ENCODE data around the gene DNAJC3.

DNA sequence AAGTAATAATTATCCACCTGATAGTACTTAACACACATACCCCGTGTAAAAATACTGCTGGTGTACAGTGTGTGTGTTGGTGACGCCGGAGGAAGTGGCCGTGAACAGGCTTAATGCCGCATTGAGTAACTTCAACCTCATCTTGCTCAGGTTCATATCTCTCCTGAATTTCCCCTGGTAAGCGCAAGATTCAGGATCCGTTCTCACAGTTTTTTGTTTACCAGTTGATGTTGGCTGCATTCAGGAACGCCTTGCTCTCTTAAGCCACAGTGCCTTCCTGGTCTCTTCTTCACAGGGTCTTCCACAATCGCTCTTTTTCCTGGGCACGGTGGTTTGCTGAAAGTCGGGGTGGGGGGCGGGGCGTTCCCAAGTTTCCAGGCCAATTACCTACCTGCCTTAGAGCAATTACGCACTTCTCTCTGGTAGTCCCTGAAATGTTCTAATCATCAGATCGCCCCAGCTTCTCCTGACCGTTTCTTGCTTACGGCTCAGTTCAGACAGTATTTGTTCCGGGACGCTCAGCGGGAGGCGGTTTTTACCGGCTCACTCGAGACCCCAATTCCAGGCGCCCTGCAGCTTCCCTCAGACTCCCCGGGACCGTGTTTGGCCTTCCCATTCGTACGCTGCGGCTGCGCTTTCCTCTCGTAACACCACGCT, 706 bp upstream of the DNAJC3 start:
- TF ChIP-seq MAX (IDR thresholded peaks at IDR 0.05) (no peak), ZNF275 (CRISPR knock-in tag; IDR thresholded peaks at IDR 0.05; ENCODE audit: borderline replicate concordance) (no peak), ZNF704 (CRISPR knock-in tag; IDR thresholded peaks at IDR 0.05; ENCODE audit: borderline replicate concordance) (no peak), ZNF550 (CRISPR knock-in tag; IDR thresholded peaks at IDR 0.05; ENCODE audit: borderline replicate concordance) (no peak), ZBTB2 (CRISPR knock-in tag; IDR thresholded peaks at IDR 0.05; ENCODE audit: low read depth) (no peak), CTCF (CRISPR knock-in tag; IDR thresholded peaks at IDR 0.05) (no peak), POLR2A (IDR thresholded peaks at IDR 0.05; ENCODE audit: insufficient read depth in 1 of 2, low read depth in 2 of 2, low read length in 2 of 2) (peak; percentile 13 to 43; a peak in 2 of 4 replicates)
- TF ChIP-seq, protein P1, sequence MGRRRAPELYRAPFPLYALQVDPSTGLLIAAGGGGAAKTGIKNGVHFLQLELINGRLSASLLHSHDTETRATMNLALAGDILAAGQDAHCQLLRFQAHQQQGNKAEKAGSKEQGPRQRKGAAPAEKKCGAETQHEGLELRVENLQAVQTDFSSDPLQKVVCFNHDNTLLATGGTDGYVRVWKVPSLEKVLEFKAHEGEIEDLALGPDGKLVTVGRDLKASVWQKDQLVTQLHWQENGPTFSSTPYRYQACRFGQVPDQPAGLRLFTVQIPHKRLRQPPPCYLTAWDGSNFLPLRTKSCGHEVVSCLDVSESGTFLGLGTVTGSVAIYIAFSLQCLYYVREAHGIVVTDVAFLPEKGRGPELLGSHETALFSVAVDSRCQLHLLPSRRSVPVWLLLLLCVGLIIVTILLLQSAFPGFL (CRISPR knock-in tag; IDR thresholded peaks at IDR 0.05) = no peak
- TF ChIP-seq, protein P2, sequence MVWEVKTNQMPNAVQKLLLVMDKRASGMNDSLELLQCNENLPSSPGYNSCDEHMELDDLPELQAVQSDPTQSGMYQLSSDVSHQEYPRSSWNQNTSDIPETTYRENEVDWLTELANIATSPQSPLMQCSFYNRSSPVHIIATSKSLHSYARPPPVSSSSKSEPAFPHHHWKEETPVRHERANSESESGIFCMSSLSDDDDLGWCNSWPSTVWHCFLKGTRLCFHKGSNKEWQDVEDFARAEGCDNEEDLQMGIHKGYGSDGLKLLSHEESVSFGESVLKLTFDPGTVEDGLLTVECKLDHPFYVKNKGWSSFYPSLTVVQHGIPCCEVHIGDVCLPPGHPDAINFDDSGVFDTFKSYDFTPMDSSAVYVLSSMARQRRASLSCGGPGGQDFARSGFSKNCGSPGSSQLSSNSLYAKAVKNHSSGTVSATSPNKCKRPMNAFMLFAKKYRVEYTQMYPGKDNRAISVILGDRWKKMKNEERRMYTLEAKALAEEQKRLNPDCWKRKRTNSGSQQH (CRISPR knock-in tag; IDR thresholded peaks at IDR 0.05; ENCODE audit: low read depth) = no peak
- TF ChIP-seq, protein P3, sequence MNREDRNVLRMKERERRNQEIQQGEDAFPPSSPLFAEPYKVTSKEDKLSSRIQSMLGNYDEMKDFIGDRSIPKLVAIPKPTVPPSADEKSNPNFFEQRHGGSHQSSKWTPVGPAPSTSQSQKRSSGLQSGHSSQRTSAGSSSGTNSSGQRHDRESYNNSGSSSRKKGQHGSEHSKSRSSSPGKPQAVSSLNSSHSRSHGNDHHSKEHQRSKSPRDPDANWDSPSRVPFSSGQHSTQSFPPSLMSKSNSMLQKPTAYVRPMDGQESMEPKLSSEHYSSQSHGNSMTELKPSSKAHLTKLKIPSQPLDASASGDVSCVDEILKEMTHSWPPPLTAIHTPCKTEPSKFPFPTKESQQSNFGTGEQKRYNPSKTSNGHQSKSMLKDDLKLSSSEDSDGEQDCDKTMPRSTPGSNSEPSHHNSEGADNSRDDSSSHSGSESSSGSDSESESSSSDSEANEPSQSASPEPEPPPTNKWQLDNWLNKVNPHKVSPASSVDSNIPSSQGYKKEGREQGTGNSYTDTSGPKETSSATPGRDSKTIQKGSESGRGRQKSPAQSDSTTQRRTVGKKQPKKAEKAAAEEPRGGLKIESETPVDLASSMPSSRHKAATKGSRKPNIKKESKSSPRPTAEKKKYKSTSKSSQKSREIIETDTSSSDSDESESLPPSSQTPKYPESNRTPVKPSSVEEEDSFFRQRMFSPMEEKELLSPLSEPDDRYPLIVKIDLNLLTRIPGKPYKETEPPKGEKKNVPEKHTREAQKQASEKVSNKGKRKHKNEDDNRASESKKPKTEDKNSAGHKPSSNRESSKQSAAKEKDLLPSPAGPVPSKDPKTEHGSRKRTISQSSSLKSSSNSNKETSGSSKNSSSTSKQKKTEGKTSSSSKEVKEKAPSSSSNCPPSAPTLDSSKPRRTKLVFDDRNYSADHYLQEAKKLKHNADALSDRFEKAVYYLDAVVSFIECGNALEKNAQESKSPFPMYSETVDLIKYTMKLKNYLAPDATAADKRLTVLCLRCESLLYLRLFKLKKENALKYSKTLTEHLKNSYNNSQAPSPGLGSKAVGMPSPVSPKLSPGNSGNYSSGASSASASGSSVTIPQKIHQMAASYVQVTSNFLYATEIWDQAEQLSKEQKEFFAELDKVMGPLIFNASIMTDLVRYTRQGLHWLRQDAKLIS (CRISPR knock-in tag; IDR thresholded peaks at IDR 0.05) = no peak
